HG02870 (cell line): ENCODE results near the gene RPE.

ENCODE experiments used
- ATAC-seq: cut with Tn5 transposase; IDR thresholded peaks from one replicate; pipeline ENCODE4 v1.9.1; 2021; ENCODE audit warnings: mild to moderate bottlenecking, moderate library complexity; ENCODE audit not compliant: unreplicated experiment

Gene RPE

DNA sequence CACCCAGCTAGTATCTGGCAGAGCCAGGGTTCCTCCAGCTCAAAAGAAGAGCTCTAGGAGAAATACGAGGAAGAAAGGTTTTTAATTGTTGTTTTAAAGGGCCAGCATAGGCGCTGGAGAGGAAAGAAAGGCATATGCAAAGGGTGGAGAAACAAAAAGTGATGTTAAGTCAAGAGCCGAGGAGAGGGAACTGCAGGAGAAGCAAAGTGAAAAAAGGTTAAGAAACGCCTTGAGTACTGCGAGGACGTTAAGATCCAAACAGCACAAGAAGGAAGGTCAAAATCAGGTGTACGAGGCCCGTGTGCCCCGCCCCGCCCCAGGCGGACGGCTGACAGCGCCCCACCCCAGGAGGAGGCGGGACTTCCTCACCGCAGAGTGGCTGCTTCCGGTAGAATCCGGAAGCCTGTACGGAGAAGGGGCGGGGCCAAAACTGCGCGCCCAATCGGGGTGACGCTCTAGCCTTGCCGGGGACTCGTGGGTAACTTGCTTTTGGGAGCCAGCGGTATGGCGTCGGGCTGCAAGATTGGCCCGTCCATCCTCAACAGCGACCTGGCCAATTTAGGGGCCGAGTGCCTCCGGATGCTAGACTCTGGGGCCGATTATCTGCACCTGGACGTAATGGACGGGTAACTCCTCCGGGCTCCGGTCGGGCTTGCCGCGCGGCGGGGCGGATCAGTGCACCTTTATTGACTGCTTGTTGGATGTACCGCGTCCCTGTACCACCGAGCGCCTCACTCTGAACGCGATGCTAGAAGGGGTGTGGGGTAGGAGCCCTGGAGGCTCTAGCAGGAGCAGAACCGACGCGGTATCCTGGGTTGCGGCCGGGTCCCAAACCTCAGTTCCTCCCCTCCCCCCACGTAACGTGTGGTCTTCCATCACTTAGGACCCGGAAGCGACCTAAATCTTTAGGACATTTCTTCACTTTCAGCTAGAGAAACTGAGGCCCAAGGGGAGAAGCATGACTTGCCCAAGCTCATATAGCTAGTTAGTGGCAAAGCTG lies at the start of gene RPE:
Gene RPE, plus strand, starts transcription at position 481 of the 1,000 bp plus-strand sequence. Its CDS starts 24 bp downstream, at position 505.
- peak; percentile 99 for ATAC-seq

DNA sequence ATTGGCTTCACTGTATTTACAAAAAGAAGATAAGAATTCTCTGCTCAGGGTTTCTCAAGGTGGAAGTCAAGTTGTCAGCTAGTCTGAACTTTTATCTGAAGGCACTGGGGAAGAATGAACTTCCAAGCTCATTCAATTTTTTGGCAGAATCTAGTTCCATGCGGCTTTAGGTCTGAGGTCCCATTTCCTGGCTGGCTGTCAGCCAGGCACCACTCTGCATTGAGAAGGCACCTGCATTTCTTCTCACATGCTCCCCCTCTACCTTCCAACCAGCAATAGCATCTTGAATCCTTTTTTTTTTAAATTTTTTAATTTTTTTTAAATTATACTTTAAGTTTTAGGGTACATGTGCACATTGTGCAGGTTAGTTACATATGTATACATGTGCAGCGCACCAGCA lies 46.2 kb upstream of the RPE start:
- ATAC-seq: no peak

DNA sequence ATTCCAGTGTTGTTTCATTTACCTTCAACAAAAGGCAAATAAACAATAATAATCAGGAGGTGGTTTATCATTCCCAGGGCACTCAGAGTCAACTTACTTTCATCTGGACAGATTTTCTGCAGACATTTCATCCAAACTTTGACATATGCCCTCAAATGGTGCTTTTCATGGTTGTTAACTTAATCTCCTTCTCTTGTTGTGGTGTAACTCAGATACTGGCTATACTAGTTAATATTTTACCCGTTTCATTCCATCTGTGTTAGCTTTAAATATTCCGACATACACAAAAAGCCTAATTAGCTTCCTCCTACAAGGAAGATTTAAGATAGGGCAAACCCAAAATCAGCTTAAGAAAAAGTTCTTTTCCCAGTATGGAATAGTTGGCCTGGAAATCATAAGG lies 44.4 kb upstream of the RPE start:
- ATAC-seq: no peak

DNA sequence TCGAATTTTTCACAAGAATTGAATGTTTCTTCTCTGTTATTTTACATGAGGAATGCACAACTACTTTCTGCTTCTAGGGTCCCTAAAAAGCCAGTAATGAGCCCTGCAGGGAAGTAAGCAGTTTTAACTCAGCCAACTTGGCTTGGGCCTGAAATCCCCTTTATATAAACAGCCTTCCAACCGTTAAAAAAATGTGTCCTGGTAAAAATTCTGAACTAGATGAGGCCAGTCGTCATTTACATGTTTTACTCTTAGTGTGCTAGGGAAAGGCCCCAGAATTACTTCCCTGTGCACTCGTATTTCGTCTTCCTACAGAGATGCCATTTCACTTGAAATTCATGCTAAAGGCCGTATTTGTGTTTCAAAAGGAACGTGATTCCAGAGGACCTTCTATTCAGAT lies 42.4 kb upstream of the RPE start:
- no peak for ATAC-seq

DNA sequence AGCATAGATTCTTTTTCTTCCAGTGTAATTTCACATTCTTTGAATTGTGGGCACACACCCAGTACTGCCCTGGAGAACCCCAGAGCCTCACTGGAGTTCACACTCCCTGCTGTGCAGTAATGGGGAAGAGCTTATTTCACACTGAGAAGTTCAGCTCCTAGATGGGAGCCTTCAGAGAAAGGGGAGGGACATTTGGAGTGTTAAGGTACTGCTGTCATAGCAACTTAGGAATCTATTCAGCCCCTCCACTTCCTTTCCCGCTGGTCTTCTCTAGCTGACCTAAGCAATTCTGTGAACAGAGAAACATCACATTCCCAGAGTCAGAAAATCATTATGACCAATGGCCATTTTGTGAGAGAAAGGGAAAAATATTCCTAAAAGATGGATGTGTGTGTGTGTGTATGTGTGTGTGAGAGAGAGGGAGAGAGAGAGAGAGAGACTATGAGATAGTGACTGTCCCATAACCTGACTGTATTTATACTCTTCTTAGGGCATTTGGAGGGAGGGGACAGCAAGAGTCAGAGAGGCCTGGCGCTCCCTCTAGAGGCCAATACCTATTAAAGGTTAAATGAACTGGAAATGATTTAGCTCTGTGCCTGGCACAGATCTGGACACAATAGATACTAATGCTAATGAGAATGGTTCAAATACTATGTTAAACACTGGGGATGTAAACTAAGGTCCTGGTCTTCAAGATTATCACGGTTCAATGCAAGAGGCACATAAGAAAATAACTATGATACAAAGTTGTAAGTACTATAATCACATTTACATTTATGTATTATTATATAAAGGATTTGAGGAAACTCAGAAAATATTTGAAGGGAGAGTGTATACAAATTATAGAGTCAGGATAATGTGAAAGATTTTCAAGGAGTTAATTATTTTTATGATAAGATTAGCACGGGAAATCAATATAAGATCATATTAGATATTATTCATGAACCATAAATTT lies 41.5 kb upstream of the RPE start:
- ATAC-seq: peak; percentile 91

DNA sequence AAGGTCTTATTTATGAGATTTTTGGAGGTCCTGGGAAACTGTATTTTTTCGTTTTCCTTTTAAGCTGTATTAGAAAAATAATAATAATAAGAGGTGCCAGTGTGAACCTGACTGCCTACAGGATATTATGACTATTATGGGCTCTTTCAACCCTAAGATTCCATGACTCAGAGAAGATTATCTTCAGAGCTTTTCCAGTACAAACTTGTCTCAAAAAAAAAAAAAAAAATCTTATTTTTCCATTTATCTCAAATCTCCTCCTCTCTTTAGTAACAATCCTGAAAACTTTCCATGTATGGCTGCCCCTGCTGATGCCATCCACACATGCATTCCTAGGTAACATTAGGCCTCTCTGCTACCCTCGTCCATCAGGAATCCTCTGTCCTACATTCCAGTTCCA lies 36.7 kb upstream of the RPE start:
- ATAC-seq: no peak

DNA sequence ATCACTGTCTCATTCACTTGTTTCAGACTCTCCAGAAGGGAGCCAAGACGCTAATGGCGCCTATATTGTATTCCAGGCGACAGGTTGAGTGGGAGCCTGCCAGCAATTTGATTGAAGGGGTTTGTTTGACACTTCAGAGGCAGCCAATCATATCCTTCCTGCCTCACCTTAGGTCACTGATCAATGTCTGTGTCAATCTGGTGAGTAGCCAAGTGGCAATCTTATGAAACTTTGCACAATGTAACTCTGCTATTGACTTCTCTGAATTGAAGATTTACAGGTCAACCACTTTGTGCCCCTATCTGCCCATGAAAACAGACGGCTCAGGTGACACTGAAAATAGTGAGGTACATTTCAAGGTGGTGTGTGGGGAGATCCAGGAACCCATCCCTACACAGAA lies 32.7 kb upstream of the RPE start:
- ATAC-seq: no peak

DNA sequence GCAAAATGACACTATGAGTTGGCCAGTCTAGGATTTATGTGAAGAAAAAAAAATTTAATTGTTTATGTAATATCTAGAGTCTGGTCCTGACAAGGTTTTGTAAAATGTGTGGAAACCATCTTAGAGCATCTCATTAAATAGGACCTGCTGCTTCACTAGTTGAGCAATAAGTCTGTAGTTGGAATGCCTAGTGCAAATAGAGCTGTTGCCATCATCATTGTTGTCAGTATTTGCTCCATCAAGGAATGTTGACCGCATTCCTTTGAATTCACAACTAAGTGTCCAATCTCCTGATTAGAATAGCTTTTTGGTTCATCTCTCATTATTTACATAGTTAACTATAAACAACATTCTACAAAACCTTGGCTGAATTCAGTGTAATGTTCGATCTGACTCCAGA lies 32.2 kb upstream of the RPE start:
- no peak for ATAC-seq

DNA sequence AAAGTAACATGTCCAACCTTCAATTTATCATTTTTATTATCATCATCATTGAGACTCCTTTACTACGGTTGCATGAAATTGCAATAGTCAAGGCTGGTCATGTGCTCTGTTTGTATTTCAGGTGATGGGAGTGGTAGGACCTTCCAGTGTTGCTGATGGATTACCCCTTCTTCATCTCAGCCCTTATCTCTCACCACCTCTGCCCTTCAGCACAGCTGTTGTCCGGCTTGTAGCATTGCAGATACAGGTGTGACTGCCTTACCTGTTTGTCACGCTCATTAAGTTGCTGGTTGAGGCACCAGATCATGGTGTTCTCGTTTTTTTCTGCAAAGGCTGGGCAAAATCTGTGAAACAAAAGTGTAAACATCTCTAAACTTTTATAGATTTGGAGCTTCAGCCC lies 31.7 kb upstream of the RPE start:
- ATAC-seq: no peak

DNA sequence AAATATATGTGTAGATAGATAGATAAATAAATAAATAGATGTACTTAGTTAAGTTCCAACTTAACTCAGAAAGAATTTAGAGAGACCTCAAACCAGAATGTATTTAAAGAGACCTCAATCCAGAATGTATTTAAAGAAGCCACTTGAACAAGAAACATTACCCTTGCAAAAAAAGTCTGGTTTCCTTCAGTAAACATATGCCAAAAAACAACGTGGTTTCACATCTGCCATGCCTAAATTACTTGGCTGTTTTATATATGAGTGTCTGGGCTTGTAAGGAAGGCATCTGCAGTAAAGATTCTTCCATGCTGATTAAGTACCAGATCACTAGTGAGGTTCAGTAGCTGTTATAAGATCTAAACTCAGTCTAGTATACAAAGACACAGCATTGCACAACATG lies 29.1 kb upstream of the RPE start:
- ATAC-seq: no peak

DNA sequence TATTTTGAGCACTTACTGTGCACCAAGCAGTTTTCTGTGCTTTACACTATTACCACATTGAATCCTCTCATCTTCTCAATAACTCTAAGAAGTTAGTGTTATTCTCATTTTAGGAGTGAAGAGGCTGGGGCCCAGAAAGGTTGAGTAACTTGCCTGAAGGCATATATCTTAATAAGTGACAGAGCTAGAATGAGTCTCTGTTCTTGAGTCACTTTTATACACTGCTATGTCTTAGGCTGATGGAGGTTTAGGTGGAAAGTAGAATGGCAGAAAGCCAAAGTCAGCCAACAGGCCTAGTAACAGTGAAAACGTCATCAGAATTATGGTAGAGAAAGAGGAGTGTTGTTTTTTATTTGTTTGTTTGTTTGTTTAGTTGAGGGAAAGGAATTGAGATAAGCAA lies 27.9 kb upstream of the RPE start:
- no peak for ATAC-seq

DNA sequence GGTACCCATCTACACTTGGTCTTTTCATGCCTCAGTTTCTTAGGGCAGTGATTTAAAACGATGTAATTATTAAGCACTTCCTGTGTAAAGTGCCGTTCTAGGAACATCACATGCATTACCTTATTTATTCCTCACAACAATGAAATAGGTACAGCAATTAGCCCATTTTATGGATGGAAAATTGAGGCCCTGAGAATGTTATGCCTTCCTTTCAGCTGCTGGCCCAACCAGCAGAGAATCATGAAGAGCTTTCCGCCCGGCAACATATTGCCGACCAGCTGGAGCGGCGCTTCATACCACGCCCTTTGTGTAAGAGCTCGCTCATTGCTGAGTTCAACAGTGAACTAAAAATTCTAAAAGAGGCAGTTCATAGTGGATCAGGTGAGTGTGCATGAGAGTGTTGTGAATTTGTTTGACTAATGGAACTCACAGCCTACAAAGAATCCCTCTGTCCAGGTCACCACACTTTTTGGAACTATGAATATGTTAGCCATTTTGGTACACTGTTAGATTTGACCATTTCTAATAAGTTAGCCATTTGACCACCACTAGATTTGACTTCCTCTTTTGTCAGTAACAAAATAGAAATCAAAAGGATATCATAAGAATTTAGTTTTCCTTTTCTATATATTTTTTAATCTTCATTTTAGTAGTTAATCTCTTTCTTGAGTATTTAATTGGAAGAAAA lies 25.6 kb upstream of the RPE start:
- ATAC-seq: no peak

DNA sequence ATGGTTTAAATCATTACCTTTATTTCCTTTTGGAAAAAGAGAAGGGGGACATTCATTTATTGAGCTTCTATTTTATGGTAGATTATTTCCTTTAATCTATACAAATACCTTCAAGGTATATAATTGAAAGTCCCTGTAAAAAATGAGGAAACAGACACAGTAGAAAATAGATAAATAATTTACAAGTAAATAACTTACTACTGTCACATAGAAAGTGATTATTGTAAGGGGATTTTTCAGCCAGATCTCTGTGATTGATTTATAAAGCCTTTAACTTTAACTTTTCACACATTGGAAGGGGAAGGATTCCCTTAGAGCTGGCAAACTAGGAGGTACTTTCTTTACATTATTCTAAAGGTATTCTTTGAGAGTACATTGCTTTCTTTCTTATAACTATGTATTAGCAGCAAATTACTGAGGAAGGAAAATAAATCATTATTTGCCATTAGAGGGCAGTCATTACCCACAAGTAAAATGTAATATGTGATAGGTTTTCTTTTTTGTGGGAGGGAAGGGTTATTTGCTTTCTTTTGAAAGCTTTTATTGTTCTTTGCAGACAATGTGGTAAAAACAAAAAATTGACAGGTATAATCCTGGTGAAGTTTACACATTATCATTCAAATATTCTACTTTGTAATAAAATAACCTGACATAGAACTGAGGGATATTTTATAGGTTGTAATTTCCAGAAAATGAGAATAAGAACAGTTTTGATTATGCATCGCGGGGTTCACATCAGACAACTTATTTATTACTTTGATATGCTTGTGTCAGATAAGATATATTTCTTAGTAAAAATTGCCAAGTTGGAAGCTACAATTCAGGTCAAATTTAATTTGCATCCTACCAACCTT lies 24.8 kb upstream of the RPE start:
- peak; percentile 73 for ATAC-seq

DNA sequence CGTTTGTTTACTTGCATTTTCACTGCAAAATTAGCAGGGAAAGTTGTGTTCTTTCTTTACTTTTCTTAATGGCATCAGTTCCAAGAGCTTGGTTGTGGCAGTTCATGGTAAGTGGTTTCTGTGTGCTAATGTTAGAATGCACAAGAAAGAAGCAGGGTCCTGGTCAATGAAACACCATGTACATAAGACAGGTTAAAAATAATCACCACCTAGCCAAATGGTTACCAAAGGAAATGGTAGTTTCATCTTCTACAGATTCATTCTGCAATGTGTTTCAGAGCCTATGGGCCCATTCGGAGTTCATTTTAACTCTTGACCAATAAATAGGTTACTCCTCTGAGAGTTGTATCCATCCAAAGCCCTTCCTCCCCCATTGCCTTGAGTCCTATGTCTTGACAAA lies 18.1 kb upstream of the RPE start:
- ATAC-seq: no peak

DNA sequence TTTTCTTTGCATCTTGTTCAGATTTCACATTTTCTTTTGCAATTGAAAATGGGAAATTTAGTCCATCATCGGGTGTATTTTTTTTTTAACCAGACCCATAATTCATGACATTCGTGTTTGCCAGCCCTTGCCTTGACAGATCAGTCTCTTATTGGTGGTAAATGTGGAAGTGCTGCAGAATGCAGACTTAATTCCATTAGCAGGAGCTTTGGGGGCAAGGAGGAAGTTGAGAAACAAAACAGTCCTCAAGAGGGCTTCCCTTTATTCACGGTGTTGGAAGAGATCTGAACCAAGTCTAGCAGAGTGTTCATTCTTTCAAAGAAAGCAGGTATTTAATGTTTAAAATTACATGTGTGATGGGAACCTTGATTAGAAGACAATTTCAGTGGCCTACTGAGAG lies 16.6 kb upstream of the RPE start:
- ATAC-seq: no peak

DNA sequence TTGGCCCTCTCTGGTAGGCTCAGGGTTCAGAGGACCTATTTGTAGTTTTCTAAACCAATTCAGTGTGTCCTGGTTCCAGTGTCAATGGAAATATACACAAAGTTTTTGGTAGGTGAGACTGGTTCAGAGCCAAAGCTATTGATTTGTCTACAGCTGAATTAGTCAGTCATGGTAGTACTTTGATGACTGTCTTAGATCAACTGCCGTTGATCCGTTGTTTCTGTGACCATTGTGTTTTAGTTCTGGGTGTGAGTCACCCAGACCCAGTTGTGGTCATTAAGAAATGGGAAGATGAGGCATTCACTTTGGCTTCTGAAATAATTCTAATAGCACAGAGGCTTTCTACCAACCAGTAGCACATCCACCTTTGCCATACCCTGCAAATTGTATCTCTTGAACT lies 16.0 kb upstream of the RPE start:
- ATAC-seq: no peak

DNA sequence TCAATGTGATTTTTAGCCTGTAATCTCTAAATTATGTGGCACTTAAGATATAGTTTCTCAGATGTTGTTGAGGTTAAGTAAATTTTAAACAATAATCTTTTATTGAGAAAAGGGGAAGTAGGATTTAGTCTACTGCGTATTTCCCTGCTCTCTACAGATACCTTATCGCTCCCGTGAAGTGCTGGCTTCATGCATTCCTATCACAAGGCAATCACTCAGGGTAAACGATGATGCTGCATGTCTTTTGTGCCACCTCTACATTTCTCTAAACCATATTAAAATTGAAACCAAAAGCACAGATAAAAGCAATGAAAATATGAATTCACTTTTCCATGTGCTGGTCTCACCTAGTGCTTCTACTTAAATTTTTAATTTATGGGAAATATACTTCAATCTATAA lies 14.4 kb upstream of the RPE start:
- ATAC-seq: no peak

DNA sequence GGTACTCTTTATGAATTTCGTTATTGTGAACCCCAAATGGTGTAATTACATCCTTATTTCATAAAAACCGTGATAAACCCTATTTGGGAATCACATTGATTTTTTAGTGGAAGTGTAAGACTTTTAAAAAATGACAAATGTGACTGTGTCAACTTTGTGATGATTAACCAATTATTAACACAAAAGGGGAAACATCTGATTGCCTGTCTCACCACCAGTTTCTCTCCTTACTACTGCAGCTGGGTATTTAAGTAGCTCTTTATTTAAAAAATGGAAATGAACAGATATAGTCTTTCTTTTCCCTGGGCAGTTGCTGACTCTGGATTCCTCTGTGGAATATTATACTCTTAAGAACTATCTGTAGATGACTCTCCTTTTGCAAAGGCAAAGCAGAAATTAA lies 11.6 kb upstream of the RPE start:
- ATAC-seq: no peak

DNA sequence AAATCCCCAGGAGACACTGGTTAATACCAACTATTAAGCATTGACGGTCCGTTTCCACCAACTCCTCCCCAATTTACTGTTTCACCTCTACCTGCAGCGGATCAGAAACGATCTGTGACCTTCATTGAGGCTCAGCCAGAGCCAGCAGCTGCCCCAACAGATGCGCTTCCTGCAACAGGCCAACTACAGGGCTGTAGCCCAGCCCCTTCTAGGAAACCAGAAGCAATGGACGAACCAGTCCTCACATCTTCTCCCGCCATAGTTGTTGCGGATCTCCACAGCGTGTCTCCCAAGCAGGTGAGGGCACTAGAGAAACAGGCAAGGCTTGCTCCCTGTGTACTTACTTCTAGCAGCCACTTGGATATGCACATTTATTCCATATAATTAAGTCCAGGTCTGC lies 8.5 kb upstream of the RPE start:
- no peak for ATAC-seq

DNA sequence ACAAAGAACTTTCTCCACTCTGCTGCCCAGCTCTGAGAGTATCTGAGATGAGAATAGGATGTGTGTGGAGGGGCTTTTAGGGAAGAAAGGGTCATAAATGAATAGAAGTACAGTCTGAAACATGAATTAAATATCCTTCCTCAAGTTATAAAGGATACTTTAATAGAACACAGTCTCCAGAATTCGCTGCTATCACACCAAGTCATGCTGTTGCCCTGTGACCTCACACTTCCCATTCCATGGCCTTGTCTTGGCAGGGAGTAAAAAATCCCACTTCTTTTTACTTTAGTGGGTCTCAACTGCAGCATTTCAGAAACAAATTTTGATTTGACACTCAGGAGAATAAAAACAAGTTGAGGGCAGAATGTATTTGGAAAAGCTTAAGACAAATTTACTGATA lies 3.8 kb upstream of the RPE start:
- ATAC-seq: no peak
